HG02588 (cell line): ENCODE measurements around the gene GALNTL6.
"Not testable (repeated sequence)": the region's sequence is repeated elsewhere in the genome, so short reads cannot be mapped to it uniquely, and the experiment has no call there.

Experiments used
- ATAC-seq: cut with Tn5 transposase; IDR thresholded peaks from one replicate; pipeline ENCODE4 v1.9.1; 2021; ENCODE audit warnings: mild to moderate bottlenecking, moderate library complexity; ENCODE audit not compliant: unreplicated experiment

Gene GALNTL6

DNA sequence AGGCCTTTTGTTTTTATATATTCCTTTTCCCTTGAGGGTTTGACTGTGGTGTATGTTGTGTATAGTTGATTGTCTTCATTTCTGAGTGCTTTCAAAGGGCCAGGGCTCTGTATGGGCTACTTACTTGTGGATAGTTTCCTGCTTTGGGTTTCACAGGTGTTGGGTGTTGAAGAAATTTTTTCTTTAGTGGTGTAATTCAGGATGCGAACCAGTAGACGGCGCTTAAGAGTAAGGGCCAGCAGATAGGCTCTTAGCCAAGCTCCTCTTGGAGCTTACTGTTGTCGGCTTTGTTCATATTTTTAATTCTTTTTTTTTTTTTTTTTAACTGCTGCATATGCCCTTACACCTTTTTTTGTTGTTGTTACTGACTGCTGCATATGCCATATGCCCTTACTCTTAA is 1079.1 kb downstream of the GALNTL6 start:
- peak; percentile 59 for ATAC-seq

DNA sequence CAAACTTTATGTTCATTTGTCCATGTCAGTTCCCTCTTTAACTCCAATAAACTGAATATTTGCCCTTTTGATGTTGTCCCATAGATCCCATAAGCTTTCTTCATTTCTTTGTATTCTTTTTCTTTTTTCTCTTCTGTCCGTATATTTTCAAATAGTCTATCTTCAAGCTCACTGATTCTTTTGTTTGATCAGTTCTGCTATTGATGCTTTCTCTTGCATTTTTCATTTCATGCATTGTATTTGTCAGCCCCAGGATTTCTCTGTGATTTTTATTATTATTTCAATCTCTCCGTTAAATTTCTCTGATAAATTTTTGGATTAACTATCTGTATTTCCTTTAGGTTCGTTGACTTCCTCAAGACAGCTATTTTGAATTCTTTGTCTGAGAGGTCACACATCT is 1082.5 kb downstream of the GALNTL6 start:
- ATAC-seq, result no peak

DNA sequence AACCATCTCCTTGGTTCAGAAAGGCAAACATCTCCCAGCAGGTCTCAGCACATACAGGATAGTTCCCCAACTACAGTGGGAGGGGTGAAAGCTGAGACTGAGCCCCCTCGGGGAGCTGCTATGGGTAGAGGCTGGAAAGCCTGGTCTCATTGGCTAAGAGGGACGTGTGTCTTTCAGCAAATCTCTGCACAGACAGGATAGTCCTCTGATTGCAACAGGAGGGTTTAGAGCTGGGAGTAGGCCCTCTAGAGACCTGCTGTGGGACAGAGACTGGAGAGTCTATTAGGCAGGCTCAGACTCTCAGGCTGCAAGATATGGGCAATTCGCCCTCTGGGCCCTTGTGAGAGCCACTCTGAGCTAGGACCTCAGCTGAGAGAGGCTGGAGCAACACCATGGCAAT is 1083.8 kb downstream of the GALNTL6 start:
- no peak for ATAC-seq

DNA sequence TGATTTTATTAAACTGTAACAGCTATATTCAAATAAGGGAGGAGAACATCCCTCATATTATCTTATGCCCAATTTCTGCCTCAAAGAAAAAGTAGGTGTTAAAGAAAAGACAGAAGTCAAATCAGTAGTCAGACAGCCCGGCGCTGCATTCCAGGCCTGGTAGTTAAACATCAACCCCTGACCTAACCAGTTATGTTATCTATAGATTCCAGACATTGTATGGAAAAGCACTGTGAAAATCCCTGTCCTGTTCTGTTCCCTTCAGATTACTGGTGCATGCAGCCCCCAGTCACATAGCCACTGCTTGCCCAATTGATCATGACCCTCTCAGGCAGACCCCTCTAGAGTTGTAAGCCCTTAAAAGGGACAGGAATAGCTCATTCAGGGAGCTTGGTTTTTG is 1085.5 kb downstream of the GALNTL6 start:
- no peak for ATAC-seq

DNA sequence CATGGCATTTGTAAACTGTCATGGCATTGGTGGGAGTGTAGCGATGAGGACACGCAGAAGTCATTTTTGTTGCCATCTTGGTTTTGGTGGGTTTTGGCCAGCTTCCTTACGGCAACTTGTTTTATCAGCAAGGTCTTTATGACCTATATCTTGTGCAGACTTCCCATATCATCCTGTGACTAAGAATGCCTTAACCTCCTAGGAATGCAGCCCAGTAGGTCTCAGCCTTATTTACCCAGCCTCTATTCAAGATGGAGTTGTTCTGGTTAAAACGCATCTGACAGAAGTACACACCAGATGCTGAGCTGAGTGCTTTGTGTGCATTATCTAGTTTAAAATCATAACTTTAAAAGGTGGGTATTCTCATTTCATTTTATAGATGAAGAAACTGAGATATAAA is 1086.7 kb downstream of the GALNTL6 start:
- no peak for ATAC-seq

DNA sequence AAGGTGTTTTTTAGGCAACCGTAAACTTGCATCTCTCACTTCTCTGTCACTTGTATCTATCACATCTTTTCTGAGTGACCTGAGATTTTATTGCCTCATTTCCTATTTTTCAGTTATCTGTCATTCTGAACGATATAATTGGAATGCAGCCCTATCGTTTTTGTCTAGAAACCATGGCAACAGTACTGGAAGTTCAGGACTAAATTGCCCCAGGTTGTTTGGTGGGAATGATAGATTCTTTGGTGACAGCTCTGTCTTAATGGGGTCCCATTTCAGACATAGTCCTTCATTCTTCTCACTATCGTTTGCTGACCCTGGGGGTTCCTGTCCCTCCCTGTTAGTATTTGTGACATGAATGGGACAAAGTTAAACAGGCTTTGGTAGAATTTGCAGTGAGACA is 1087.7 kb downstream of the GALNTL6 start:
- ATAC-seq, result no peak

DNA sequence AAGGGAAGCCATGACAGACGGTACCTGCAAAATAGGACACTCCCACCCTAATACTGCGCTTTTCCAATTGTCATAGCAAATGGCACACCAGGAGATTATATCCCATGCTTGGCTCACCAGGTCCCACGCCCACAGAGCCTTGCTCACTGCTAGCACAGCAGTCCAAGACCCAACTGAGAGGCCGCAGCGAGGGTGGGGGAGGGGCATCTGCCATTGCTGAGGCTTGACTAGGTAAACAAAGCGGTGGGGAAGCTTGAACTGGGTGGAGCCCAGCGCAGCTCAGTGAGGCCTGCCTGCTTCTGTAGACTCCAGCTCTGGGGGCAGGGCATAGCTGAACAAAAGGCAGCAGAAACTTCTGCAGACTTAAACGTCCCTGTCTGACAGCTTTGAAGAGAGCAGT is 1099.3 kb downstream of the GALNTL6 start:
- ATAC-seq, result not testable (repeated sequence)

DNA sequence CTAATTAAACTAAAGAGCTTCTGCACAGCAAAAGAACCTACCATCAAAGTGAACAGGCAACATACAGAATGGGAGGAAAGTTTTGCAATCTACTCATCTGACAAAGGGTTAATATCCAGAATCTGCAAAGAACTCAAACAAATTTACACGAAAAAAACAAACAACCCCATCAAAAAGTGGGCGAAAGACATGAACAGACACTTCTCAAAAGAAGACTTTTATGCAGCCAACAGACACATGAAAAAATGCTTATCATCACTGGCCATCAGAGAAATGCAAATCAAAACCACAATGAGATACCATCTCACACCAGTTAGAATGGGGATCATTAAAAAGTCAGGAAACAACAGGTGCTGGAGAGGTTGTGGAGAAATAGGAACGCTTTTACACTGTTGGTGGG is 1104.2 kb downstream of the GALNTL6 start:
- not testable (repeated sequence) for ATAC-seq

DNA sequence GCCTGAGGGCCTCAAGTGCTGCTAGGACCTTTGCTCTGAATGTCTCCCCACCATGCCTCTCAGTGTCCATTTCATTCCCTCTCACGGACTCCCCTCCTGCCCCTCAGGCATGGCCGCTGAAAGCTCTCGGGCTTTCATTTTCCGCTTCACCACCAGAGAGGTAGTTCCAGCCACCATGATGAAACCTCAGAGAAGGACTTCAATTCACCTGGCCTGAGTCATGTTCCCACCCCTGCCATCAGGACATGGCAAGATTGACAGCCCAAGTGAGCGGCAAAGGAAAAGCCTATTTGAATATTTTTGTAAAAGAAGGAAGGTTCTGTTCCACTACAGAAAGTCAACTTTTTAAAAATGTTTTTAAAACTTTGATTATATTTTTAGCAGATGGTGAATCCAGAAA is 1106.1 kb downstream of the GALNTL6 start:
- no peak for ATAC-seq

DNA sequence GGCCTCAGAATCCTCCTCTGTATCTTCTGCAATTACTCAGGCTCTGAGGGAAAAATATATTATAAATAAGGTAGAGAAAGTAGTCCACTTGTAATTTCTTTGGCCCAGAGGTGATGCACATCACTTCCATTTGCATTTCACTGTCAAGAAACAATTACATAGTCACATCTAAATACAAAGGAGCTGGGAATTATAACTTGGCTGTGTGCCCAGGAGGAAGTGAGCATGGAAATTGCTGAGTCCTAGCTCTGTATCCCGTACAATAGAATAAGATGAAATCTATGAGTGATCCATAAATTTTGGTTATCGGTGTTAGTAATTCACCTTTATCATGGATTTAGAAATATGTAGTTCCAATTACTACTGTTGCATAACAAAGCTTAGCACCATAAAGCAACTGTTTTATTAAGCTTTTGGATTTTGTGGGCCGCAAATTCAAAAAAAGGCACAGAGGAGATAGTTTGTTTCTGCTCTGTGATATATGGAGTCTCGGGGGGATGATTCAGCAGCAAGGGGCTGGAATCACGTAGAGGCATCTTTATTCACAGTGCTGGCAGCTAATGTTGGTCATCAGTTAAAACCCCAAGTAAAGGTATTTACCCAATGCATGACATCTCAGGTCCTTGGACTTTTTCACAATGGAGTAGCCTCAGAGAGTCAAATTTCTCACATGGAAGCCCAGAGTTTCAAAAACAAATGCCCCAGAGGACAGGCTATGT is 1114.1 kb downstream of the GALNTL6 start:
- ATAC-seq, result no peak

DNA sequence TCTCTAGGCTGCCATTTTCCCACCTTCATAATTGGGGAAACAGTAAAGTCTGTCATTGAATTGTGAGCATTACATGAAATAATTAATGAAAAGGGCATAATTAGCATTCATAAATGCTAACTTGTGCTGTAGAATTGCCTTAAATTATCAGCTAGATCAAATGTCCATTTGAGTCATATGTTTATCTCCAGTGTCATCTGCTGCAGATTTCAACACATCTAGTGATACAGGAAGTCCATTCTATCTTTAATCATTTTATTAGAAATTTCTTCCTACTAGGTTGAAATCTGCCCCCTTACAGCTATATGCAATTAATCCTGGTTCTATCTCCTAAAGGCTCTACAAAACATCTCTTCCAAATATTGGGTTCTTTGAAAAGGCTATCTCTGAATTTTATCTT is 1115.1 kb downstream of the GALNTL6 start:
- ATAC-seq, result no peak

DNA sequence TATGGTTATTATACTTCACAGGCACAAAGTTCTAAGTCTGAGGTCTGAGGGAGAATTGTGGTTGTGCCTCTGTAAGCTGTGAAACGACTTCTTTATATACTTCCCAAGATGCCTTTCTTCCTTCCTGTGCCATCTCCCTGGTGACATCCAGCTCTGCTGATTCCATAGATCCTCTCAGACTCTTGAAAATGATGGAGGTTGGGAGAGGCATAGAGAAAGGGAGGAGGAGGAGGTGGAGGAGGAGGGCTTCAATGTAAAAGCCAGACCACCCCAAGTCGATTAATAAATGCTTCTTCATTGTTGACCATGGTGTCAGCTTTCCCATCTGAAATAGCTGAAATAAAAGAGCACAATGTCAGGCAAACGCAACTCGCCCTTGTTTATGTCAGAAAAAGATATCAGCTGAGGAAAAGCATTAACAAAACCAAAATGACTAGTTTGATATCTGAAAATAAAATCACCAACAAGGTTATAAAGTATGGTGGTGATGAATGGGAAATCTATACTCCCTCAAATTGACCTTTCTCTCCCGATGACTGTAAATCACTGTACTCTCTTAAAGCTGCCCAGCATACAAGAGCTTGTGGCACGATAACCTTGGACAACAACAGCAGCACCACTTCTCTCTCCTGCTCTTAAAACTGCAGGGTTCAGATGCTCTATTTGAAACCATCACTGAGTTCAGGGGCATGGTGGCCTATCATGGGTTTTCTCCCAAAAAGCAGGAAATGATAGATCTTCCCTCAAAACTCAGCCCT is 1125.0 kb downstream of the GALNTL6 start:
- no peak for ATAC-seq

DNA sequence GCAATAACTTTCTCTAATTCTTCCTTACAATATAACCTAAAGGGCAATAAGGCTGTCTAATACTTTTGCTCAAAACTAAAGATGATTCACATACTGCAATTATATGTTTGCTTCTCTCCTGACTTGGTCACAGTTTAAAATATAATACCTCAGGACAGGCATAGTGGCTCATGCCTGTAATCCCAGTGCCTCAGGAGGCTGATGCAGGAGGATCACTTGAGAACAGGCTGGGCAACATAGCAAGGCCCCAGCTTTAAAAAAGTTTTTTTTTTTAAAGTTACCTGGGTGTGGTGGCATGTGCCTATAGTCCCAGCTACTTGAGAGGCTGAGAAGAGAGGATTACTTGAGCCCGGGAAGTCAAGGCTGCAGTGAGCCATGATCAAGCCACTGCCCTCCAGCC is 1125.7 kb downstream of the GALNTL6 start:
- no peak for ATAC-seq

DNA sequence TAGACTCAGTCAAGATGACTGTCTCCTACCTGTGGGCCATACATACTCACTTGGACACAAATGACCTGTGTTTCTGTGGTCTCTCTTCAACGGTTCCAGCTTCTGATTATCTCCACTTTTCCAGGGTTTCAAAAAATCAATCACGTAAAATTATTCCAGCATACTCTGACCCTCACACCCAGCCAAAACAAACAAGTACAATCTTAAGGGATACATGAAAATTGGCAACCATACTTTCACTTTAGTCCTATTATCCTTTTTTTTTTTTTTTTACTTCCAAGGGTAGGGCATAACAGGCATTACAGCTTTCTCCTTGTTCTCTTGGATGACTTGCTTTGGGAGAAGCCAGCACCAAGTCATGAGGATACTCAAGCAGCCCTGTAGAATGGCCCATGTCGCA is 1129.6 kb downstream of the GALNTL6 start:
- no peak for ATAC-seq

DNA sequence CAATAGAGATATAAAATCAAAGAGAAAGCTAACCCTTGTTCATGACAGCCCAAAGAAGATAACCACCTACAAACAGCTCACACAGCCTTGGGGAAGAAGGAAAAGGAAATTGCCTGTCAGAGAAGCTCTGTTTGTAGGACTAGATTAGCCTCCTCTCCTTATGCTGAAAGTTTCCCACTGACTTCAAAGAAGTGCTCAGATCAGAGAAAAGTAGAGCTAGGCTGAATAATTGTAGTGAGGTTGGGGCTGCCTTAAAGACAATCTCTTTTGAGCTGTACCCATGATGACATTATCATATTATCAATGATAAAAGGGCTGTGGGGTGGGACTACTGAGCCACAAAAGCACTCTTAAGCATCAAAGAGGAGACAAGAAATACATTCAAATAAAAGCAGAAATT is 1132.4 kb downstream of the GALNTL6 start:
- no peak for ATAC-seq

DNA sequence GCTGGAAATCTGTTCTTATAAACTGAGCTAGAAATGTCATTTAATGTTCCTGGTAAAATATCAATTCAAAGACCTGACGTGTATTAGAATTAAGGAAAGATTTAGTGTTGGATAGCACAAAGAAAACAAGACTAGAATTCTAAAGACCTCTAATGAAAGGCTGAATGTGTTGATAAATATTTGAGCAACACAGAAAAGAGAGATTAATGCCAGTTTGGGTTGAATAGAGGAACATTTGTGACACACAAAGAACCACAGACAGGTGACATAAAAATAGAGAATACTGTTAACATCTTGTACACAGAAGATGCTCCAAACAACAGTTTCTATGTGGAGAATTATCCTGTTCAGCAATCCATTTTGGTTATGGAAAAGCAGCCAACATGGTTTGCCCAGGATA is 1133.3 kb downstream of the GALNTL6 start:
- ATAC-seq, result no peak

DNA sequence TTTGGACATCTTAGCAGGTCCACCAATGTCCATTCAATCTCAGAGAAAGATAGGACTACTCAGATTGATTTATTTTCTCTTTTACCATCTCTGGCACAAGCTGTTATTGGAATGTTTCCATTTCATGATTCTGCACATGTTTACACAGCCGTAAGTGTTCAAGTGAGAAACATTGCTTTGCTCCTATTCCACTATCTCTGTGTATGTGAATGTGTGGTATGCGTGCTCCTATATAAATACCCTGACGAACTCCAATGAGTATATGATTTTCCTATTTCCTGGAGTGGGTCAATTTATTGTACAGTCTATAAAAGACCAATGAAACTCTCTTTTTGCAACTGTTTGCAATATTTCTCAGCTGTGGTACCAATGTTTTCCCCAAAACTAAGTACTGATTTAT is 1134.4 kb downstream of the GALNTL6 start:
- no peak for ATAC-seq

DNA sequence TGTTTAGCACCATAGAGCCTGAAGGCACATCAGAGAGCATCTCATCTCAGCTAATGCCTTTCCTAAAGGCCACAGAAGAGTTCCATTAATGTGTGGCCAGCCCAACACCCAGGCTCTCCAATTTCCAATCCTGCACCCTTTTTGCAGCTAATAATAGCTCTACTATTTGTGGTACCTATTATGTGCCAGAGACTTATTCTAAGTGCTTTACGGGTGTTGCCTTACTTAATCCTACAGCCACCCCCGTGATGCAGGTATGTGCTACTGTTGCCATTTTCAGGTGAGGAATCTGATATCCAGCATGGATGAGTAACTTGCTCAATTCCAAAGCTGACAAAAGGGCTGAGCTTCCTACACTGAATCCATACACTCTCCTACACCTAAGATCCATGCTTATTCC is 1137.8 kb downstream of the GALNTL6 start:
- ATAC-seq, result no peak

DNA sequence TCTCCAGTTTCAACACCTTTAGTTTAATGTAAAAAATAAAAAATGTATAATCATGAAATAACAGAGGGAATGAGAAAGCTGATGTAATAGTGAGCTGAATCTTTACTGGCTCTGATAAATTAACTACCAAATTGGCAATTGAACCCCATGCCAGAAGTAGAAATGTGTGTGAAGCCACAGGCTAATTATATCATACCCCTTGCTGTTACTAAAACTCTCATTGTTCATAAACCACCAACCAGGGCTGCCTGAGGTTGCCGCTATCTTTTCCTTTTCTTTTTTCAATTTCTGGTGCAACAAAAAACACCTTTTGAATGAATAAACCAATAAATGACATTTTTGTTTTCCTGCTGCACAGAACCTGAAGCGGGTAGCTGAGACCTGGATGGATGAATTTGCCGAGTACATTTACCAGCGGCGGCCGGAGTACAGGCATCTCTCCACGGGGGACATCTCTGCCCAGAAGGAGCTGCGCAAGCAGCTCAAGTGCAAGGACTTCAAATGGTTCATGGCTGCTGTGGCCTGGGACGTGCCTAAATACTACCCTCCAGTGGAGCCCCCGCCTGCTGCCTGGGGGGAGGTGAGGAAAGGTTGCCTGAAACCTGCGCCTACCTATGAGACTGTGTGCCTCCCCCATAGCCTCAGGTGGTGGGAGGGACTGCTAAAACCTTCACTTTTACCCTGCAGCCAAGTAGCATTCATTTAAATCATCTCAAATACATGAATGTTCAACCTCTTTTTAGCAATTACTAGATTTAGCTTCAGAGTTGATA is 1138.7 kb downstream of the GALNTL6 start:
- ATAC-seq, result no peak

DNA sequence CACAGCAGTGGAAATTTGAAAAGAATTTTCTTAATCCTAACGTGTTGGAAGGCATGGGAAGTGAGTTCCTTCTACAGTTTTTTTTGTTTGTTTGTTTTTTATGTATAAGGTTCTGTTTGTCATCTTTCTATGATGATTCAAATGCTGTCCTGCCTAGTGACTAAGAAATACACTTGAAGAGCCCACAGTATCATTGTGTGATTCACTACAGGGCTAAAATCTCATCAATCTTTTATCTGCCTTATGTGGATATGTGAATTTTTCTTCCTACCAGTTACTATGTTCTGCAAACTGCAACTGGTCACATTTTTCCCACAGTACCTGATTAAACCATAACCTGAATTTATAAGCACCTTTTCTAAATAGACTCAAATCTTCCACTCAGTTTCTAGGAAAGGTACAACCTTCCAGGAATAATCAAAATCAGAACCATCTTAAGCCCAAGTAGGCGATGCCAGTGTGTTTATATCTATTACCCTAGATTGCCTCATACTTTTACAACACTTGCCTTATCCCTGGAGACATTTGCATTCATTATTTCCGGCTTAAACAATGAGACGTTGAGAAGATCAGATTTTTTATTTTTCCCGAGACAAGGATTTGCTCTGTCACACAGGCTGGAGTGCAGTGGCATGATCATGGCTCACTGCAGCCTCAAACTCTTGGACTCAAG is 1140.8 kb downstream of the GALNTL6 start:
- ATAC-seq, result no peak

DNA sequence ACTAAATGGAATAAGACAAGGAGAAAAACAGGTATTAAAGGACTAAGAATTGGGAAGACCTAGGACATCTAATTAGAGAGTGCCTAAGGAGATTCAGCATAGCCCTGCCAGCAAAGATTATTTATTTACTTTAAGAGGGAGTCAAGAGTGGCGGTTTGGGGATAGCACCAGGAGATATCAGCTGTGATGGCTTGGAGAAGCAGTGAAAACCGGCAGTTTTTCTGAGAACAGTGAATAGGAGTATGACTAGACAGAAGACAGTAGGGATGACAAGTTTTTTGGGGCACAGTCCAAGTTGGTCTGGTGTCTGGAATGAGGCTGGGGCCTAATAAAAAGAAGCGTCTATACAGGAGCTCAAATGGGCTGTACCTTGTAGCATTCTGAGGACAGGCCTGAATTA is 1143.1 kb downstream of the GALNTL6 start:
- ATAC-seq, result not testable (repeated sequence)
